ENCODE data around the gene SYT9.

DNA sequence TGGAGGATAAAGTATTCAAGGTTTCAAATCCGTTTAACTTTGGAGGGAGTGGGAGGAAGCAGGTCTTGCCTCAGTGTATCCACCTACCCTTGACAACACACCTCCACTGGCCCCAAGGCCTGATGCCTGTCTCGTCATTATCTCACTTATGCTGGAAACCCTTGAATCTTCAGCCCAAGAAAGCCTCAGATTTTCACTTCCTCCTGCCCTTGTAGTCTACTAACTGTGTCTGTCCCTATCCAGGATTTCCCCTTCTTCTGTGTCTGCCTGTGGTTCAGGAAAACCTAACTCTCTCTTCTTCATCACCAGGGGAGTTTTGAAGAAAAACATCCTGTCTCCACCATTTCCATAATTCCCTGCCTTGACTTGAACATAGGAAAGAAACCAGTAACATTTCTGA is 56.1 kb downstream of the SYT9 start:
- TF ChIP-seq, protein P1, sequence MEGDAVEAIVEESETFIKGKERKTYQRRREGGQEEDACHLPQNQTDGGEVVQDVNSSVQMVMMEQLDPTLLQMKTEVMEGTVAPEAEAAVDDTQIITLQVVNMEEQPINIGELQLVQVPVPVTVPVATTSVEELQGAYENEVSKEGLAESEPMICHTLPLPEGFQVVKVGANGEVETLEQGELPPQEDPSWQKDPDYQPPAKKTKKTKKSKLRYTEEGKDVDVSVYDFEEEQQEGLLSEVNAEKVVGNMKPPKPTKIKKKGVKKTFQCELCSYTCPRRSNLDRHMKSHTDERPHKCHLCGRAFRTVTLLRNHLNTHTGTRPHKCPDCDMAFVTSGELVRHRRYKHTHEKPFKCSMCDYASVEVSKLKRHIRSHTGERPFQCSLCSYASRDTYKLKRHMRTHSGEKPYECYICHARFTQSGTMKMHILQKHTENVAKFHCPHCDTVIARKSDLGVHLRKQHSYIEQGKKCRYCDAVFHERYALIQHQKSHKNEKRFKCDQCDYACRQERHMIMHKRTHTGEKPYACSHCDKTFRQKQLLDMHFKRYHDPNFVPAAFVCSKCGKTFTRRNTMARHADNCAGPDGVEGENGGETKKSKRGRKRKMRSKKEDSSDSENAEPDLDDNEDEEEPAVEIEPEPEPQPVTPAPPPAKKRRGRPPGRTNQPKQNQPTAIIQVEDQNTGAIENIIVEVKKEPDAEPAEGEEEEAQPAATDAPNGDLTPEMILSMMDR (IDR thresholded peaks at IDR 0.05), result no peak
- TF ChIP-seq POLR2AphosphoS5 (IDR thresholded peaks at IDR 0.05; ENCODE audit: insufficient read depth in 1 of 2, low read depth in 1 of 2), result no peak

Measured in vagina (tissue), 2 donors.